Large intestine (tissue), 3 donors: ENCODE data around the gene GLYATL3. TPM values are rescaled to one million over a fixed set of nuclear protein-coding genes. Genes with fewer than 3 reads are reported as not detected.

ENCODE experiments used
- DNase-seq, 2 donors: peaks; one replicate each; pipeline versions ENCODE4 v3.0.0 to v3.0.0-alpha.2; 2013
- H3K27ac ChIP-seq: one replicate; pipeline ENCODE4 v1.5.1; 2013; ENCODE audit warnings: low read length
- H3K27me3 ChIP-seq: 2 replicates; pipeline ENCODE4 v1.6.1; 2013; ENCODE audit warnings: low read length; ENCODE audit not compliant: control insufficient read depth, insufficient read depth
- H3K36me3 ChIP-seq: 2 replicates; pipeline ENCODE4 v1.6.1; 2013; ENCODE audit warnings: low read length; ENCODE audit not compliant: control insufficient read depth, insufficient read depth
- H3K4me1 ChIP-seq: one replicate; pipeline ENCODE4 v1.6.1; 2013; ENCODE audit warnings: low read length; ENCODE audit not compliant: control insufficient read depth, insufficient read depth
- H3K4me3 ChIP-seq: one replicate; pipeline ENCODE4 v1.5.1; 2013; ENCODE audit warnings: low read length
- H3K9me3 ChIP-seq: one replicate; pipeline ENCODE4 v1.6.1; 2013; ENCODE audit warnings: mild to moderate bottlenecking, low read depth, low read length, moderate library complexity; ENCODE audit not compliant: control insufficient read depth
- WGBS: methylation state at CpG from one replicate; pipeline ENCODE4 v1.1.5; 2013; ENCODE audit warnings: low lambda C conversion rate; ENCODE audit not compliant: insufficient coverage; 5-methylcytosine and 5-hydroxymethylcytosine counted together
- polyA plus RNA-seq: library from polyadenylated mRNA; unstranded; fragments of 120-200 nt; gene quantifications from one replicate; pipeline ENCODE4 v1.2.1, GENCODE V29; 2013

GLYATL3 gene
- polyA plus RNA-seq, 1 donor = not detected

DNA sequence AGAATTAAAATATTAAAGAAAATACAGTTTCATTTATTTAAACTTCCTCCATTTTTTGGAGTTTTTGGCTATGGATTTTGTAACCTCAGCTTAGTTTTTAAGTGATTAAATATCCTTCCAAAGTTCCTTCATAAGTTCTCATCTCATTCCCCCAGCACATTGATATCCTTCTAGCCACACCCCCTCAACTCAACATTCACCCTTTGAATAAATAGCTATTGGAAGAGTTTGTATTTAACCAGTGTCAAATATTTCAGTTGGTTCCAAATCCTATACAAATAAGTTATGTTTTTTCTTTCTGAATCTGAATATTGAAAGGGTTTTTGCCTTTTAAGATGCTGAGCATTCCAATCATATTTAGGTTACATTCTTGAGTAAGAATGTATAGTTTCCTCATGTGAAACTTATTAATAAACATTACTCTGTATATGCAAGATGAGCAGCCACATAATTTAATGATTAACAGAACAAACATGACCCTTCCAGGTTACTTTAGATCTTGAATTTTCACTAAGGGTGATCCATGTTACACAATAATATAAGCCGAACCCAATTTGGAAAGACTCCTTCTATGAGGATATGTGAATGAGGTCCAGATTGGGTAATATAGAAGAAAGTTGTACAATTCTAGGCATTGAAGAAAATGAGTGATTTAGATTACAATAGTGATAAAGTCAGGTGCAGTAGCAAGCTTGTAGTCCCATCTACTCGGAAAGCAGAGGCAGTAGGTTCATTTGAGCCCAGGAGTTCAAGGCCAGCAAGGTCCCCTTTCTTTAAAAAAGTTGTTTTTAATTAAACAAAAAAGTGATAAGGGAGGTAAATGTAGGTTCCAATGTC, 13.6 kb downstream of the GLYATL3 start:
- no peak overlapping the region for H3K4me3 ChIP-seq
- no peaks in the 10 kb centered on the region for H3K9me3 ChIP-seq
- H3K27me3 ChIP-seq = no peaks in the 10 kb centered on the region
- no peak overlapping the region for H3K27ac ChIP-seq
- H3K4me1 ChIP-seq = no peaks in the 10 kb centered on the region
- H3K36me3 ChIP-seq = no peaks in the 10 kb centered on the region
- no peak for DNase-seq
- no CpG with 5 or more reads among the region's 2 CpGs for WGBS

DNA sequence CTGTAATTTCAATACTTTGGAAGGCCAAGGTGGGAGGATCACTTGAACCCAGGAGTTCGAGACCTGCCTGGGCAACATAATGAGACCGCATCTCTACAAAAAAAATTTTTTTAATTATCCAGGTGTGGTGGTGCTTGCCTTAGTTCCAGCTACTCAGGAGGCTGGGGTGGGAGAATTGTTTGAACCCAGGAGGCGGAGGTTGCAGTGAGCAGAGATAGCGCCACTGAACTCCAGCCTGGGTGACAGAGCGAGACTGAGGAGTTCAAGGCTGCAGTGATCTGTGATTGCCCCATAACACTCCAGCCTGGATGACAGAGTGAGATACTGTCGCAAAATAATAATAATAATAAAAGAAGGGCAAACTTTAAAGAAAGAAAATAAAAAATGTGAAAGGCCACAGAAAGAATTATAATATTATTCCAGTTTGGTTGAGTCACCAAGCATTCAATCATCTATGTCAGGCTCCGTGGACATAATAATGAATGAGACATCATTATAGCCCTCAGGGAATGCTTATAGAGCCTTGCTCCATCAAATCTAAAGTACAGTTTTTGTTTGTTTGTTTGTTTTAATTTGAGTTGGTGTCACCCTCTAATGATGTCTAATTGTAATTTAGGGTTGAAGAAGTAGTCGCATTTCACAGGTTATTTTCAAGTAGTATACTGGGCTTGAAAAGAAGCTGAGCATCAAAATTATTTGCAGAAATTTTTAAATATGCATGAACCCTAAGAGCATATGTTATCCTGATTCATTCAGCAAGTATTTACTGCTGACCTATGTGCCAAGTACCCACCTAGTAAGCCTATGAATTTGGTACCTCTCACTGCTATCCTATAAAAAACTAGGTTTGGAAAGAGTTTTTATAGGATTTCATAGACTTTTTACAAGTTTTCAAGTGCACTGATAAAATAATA, 15.1 kb downstream of the GLYATL3 start:
- Histone ChIP-seq H3K27ac (no peak overlapping the region), H3K27me3 (no peaks in the 10 kb centered on the region), H3K4me3 (no peak overlapping the region), H3K4me1 (no peaks in the 10 kb centered on the region), H3K36me3 (no peaks in the 10 kb centered on the region), H3K9me3 (no peaks in the 10 kb centered on the region)
- WGBS = 100% methylated on average over 2 of the region's 8 CpGs
- no peak for DNase-seq

DNA sequence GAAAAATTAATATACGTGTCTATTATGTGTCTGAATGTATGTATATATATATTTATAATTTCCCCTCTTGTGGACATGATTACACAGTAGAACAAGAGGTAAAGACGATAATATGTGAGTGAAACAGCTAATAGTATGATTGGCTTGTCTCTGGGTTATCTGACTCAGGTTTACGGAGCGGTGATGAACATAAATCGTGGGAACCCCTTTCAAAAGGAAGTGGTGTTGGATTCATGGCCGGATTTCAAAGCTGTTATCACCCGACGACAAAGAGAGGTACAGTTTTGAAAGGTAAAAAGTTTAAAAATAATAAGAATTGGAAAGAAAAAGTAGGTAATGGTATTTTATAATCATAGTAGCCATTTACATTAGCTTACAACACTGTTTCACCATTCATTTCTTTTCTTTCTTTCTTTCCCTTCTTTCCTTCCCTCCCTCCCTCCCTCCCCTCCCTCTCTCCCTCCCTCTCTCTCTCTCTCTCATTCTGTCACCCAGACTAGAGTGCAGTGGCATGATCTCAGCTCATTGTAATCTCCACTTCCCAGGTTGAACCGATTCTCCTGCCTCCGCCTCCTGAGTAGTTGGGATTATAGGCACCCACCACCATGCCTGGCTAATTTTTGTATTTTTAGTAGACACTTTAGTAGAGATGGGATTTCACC, 15.9 kb downstream of the GLYATL3 start:
- WGBS = 100% methylated on average over 1 of the region's 10 CpGs
- Histone ChIP-seq H3K27me3 (no peaks in the 10 kb centered on the region), H3K36me3 (no peaks in the 10 kb centered on the region), H3K9me3 (no peaks in the 10 kb centered on the region), H3K4me3 (no peak overlapping the region), H3K27ac (no peak overlapping the region), H3K4me1 (no peaks in the 10 kb centered on the region)
- no peak for DNase-seq

DNA sequence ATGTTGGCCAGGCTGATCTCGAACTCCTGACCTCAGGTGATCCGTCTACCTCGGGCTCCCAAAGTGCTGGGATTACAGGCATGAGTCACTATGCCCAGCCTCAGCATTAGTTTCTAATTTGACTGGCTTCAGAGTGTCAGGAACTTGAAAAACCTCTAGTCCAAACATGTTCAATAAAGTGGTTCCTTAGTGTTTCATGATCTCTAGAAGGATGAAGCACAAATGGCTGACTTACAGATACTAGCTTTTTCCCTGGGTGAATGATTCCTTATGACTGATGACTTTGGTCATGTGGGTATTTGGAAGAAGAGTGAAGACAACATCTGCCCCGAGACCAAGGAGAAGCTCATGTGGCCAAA, 16.4 kb downstream of the GLYATL3 start:
- no CpG with 5 or more reads among the region's 4 CpGs for WGBS
- Histone ChIP-seq H3K27ac (no peak overlapping the region), H3K4me1 (no peaks in the 10 kb centered on the region), H3K36me3 (no peaks in the 10 kb centered on the region), H3K4me3 (no peak overlapping the region), H3K9me3 (no peaks in the 10 kb centered on the region), H3K27me3 (no peaks in the 10 kb centered on the region)
- DNase-seq = no peak

DNA sequence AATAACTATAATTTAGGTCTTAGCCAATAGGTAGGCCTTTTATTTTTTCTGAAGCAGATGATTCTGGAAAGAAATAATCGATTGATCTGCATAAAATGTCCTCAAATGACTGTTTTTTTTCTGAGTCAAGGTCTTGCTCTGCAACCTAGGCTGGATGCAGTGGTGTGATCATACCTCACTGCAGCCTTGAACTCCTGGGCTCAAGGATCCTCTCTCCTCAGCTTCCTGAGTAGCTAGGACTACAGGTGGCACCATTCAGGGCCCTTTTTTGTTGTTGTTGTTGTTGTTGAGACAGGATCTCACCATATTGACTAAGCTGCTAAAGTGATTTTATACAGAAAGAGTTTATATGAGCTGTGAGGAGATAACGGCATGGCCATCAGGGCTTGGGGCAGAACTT, 18.2 kb downstream of the GLYATL3 start:
- Histone ChIP-seq H3K27ac (no peak overlapping the region), H3K9me3 (no peaks in the 10 kb centered on the region), H3K4me3 (no peak overlapping the region), H3K4me1 (no peaks in the 10 kb centered on the region), H3K27me3 (no peaks in the 10 kb centered on the region), H3K36me3 (no peaks in the 10 kb centered on the region)
- WGBS = no CpG with 5 or more reads among the region's 2 CpGs
- DNase-seq = no peak

DNA sequence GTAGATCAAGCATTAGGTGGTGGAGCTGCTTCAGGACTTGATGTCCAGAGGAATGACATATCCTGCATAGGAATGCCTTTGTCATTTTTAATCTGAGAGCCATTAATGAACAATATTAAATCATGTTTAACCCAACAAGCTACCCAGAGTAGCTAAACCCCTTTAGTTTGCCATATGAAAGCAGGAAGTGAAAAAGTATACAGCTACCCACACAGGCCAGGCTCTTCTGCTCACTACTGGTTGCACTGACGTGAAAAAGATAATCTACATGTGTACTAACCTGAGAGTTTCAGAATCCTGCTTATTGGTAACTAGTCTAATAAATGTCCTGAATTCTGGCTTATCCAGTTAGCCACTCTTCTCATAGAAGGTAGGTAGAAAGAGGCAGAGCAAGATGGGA, 19.9 kb downstream of the GLYATL3 start:
- WGBS = no CpG with 5 or more reads among the region's 1 CpG

DNA sequence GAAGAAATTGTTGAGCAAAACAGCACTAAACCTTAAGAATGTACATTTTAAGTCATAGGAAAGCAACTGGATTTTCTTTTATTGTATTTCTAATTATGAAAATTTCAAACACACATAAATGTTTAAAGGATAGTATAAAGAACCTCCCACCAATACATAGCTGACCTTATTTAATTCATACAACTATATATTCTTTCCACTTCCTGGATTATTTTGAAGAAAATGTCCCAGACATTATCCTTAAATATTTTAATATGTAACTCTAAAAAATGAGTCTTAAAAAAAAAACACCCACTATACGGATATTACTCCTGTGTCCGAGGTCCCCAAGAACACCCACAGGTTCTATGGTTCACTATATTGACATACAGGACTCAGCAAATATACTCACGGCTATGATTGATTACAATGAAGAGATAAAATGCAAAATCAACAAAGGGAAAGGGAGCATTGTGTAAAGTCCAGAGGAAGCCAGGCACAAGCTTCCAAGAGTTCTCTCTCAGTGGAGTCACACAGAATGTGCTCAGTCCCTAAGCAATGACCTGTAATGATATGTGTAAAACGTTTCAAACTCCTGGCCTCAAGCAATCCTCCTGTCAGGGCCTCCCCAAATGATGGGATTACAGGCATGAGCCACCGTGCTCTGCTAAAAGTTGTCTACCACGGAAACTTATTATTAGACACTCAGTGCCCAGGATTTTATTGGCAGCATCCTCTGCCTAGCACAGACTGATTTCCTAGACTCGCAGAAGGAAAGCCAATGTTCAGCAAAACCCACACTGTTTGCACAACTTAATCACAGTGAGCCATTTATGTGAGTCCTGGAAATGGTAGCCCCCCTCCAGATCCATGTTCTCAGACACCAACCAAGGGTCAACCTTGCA, 23.2 kb downstream of the GLYATL3 start:
- H3K27ac ChIP-seq = no peak overlapping the region
- peak; percentile 35 to 76 for DNase-seq

More for the DNA sequence above, 19.9 kb downstream of the GLYATL3 start:
- H3K4me1 ChIP-seq = no peaks in the 10 kb centered on the region
- H3K27me3 ChIP-seq = no peaks in the 10 kb centered on the region
- no peak for DNase-seq
- H3K4me3 ChIP-seq = no peak overlapping the region
- no peaks in the 10 kb centered on the region for H3K36me3 ChIP-seq
- no peak overlapping the region for H3K27ac ChIP-seq
- H3K9me3 ChIP-seq = no peaks in the 10 kb centered on the region

DNA sequence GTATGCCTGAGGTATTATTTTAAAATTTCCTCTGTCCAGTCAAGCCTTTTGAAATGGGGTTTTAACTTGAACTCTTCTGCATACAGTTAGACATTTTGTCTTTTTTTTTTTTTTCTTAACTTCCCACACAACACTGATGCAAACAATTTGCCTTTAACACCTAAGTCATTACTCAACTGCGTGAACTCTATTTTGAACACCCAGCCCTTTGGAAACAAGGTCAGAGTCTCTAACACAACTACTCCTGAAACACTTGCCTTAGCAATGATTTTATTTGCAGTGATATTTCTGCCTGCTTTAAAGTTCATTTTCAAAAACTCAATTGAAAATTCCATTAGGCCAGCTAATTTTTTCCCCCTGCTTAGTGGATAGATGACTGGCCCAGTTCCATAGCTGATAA, 24.2 kb downstream of the GLYATL3 start:
- peak; percentile 19 to 49 for DNase-seq
- H3K36me3 ChIP-seq = no peaks in the 10 kb centered on the region
- no peak overlapping the region for H3K27ac ChIP-seq
- no peak overlapping the region for H3K4me3 ChIP-seq
- WGBS = no CpG with 5 or more reads among the region's 1 CpG
- H3K9me3 ChIP-seq = no peaks in the 10 kb centered on the region
- no peaks in the 10 kb centered on the region for H3K4me1 ChIP-seq
- no peaks in the 10 kb centered on the region for H3K27me3 ChIP-seq

More for the DNA sequence above, 23.2 kb downstream of the GLYATL3 start:
- Histone ChIP-seq H3K4me3 (no peak overlapping the region), H3K4me1 (no peaks in the 10 kb centered on the region), H3K27me3 (no peaks in the 10 kb centered on the region), H3K9me3 (no peaks in the 10 kb centered on the region), H3K36me3 (no peaks in the 10 kb centered on the region)
- WGBS = 0% methylated on average over 2 of the region's 7 CpGs

DNA sequence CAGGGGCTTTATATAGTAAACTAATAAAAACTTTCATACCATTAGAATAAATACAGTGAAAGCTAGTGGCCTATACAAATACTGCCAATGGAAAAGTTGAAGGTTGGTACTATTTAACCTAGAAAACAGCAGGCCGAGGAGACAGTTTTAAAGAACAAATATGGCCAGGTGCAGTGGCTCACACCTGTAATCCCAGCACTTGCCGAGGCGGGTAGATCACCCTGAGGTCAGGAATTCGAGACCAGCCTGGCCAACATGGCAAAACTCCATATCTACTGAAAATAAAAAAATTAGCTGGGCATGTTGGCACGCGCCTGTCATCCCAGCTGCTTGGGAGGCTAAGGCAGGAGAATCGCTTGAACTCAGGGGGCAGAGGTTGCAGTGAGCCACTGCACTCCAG, 24.8 kb downstream of the GLYATL3 start:
- H3K27me3 ChIP-seq = no peaks in the 10 kb centered on the region
- no peak overlapping the region for H3K27ac ChIP-seq
- no peaks in the 10 kb centered on the region for H3K36me3 ChIP-seq
- no CpG with 5 or more reads among the region's 7 CpGs for WGBS
- no peaks in the 10 kb centered on the region for H3K4me1 ChIP-seq
- no peaks in the 10 kb centered on the region for H3K9me3 ChIP-seq
- DNase-seq = no peak
- no peak overlapping the region for H3K4me3 ChIP-seq
